C4-2B (cell line): Measurements from ENCODE around the gene DTNA.

Source experiments
- CTCF ChIP-seq: fragments of 450-650 bp; conservative IDR thresholded peaks from 2 replicates; pipeline ENCODE4 v1.5.1; 2017; ENCODE audit warnings: mild to moderate bottlenecking
- ZFX ChIP-seq: fragments of 450-650 bp; IDR thresholded peaks from 2 replicates; pipeline ENCODE4 v1.6.1; 2017

GRCh38 chr18:34749721-34750120 is 39.6 kb downstream of the DTNA start:
- no peak for TF ChIP-seq CTCF
- TF ChIP-seq ZFX: no peak
